Heart left ventricle (tissue), 13 donors: ENCODE measurements around the gene AIPL1.

Experiments used
- POLR2A ChIP-seq, 2 donors: fragments of 450-650 bp; IDR thresholded peaks; one replicate each; pipeline ENCODE4 v1.6.1; 2017; ENCODE audit warnings: antibody characterized with exemption in 2 of 2, mild to moderate bottlenecking in 2 of 2, moderate library complexity in 2 of 2
- TF ChIP-seq, protein P1 (sequence below), 12 donors: fragments of 200-600 bp; sonication (generic) in 4 of 12; IDR thresholded peaks; one replicate each; pipeline versions ENCODE4 v1.5.0 to v1.8.0; 2018 to 2022; ENCODE audit warnings: antibody characterized with exemption in 12 of 12, mild to moderate bottlenecking in 5 of 12
- donor health status: ischemic (EF 13 %, LVEDD 7.1; RV severe dilation, severe dysfunction).
- donor health status: DM: no; HTN: yes; CAD: no.
- donor health status: DM: no; HTN: no; CAD: no.
- donor health status: ischemic (EF 25% LVEDD 6.9; RV normal size, moderate dysfunction).
- donor health status: ischemic (EF 25% LVEDD 5.7; RV mildly dilated, moderate dysfunction).
- donor health status: ischemic (EF 35%, LVEDD 5.7; RV mildly dilated, moderate dysfunction).
- donor health status: nonischemic (EF 11% LVEDD 7.7; RV severe dilation, severe dysfunction).
- donor health status: DM: yes; HTN: yes; CAD: no.
- donor health status: PGD.
- donor health status: ischemic (EF 29% LVEDD 5.4; RV normal size, mild dysfunction).
- donor health status: nonischemic (EF 23%, LVEDD 6.1; RV moderate dilation, normal function).

DNA sequence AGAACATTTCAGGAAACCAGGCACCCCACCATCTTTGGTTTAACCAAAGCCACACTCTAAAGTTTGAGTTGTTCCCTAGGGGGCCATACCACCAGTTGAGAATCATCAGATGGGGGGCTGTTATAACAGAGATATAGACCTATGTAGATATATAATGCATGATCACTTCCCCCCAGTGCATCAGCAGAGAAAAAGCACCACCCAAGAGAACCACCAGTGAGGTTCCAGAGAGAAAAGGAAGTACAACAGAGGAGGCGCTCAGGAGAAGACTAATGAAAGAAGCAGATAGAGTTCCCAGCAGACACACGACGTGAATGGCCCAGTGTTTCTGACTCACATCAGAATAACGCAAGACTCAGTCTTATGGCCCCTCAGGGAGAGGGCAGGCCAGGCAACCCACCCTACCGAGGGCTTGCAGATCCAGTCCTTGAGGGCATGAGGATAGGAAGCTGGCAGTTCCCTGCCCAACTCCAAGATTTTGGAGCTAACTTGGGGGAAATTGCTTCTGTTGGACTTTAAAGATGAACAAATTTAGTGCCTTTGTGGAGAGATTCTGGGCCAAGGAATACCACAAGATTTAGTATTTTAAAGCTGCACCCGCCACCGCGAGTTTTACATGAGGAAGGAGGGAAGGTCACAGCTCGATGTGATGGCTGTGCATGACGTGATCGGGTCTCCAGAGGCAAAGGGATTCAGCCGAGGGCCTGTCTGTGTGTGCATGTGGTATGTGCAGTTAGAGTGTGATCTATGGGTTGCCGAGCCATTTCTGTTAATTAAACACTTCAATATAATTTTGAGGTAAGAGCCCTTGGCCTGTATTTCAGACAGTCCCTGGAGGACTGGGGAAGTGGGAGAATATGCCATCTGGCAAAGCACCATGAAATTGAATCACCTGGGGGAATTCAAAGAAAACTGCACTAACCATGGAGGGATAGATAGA lies 53.1 kb downstream of the AIPL1 start:
- TF ChIP-seq, protein P1, sequence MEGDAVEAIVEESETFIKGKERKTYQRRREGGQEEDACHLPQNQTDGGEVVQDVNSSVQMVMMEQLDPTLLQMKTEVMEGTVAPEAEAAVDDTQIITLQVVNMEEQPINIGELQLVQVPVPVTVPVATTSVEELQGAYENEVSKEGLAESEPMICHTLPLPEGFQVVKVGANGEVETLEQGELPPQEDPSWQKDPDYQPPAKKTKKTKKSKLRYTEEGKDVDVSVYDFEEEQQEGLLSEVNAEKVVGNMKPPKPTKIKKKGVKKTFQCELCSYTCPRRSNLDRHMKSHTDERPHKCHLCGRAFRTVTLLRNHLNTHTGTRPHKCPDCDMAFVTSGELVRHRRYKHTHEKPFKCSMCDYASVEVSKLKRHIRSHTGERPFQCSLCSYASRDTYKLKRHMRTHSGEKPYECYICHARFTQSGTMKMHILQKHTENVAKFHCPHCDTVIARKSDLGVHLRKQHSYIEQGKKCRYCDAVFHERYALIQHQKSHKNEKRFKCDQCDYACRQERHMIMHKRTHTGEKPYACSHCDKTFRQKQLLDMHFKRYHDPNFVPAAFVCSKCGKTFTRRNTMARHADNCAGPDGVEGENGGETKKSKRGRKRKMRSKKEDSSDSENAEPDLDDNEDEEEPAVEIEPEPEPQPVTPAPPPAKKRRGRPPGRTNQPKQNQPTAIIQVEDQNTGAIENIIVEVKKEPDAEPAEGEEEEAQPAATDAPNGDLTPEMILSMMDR (IDR thresholded peaks at IDR 0.05) = no peak
- TF ChIP-seq POLR2A (IDR thresholded peaks at IDR 0.05) = no peak
